Right renal cortex interstitium (tissue), 3 donors: ENCODE measurements around the gene ZNF786. TPM values are rescaled to one million over a fixed set of nuclear protein-coding genes. Genes with fewer than 3 reads are reported as not detected.
A peak's percentile ranks its signal among the peaks of the same experiment; 100 is the strongest.
"Not testable (repeated sequence)": the region's sequence is repeated elsewhere in the genome, so short reads cannot be mapped to it uniquely, and the experiment has no call there.

Experiments used
- DNase-seq, 3 donors: peaks; one replicate each; pipeline ENCODE4 v3.0.0-alpha.2; 2013; ENCODE audit warnings: low read depth in 3 of 3, low spot score in 2 of 3
- polyA plus RNA-seq, 3 donors: library from polyadenylated mRNA; unstranded; fragments of 120-200 nt; gene quantifications; one replicate each; pipeline ENCODE4 v1.2.1, GENCODE V29; 2013; ENCODE audit not compliant: insufficient read length in 3 of 3

Gene ZNF786, protein sequence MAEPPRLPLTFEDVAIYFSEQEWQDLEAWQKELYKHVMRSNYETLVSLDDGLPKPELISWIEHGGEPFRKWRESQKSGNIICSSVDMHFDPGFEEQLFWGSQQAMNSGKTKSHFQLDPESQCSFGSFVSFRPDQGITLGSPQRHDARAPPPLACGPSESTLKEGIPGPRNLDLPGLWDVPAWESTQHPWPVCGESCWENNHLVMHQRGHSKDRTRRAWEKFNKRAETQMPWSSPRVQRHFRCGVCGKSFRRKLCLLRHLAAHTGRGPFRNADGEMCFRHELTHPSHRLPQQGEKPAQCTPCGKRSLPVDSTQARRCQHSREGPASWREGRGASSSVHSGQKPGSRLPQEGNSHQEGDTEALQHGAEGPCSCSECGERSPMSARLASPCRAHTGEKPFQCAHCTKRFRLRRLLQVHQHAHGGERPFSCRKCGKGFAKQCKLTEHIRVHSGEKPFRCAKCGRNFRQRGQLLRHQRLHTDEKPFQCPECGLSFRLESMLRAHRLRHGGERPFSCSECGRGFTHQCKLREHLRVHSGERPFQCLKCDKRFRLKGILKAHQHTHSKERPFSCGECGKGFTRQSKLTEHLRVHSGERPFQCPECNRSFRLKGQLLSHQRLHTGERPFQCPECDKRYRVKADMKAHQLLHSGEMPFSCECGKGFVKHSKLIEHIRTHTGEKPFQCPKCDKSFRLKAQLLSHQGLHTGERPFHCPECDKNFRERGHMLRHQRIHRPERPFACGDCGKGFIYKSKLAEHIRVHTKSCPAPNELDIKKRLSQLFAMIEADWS
- polyA plus RNA-seq, result 10 to 100 TPM in 1 of 3 donors, 1 to 10 TPM in 2; 7.8 to 10.2 (median 9.5) TPM

DNA sequence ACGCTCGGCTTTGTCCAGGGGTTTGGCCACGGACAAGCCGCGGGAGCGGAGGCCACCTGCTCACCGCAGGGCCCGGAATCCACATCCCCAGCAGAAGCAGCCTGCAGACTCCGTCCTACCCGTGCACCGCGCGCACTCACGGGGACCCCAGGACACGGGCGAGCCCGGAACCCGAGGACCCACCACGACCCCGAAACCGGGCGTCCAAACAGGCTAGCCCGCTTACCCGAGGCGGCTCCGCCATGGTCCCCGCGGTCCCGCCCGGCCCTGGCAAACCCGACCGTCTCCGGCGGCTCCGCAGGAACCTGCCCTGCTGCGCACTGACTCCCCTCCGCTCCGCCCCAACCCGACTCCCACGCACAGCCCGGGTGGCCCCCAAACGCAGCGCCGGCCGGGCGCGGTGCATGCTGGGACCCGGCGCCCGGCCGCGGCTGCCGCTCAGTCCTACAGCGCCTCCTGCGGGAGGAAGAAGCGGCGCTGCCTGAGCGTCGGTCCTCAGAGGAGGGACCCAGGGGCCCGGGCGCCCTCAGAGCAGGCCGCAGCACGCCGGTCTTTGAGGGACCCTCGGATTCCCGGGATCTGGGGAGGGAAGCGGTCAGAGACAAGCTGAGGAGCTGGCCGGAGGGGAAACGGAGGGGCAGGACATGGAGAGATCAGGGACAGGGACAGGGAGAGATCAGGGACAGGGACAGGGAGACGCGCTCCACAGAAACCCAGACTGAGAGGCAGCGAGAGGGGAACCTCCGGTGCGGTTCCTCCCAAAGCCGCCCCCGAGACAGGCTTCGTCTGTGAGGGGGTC is at the start of gene ZNF786:
ZNF786 (minus strand) TSS at position 322 of the 799 bp plus-strand sequence; CDS start at position 244, 78 bp downstream.
- DNase-seq, result peak; percentile 80 to 89 (median 87)

DNA sequence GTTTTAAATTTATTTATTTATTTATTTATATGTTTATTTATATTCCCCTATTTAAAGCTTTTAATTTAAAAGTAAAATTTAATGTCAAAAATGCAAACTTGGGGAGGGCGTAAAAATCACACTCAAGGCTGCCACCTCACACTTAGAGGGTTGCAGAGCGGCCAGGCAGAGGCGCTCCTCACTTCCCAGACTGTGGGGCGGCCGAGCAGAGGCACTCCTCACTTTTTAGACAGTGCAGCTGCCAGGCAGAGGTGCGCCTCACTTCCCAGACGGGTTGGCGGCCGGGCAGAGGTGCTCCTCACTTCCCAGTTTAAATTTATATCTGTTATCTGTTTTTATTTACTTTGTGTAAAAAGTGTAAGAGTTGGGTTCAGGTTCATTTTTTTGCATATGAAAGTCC is 45.6 kb upstream of the ZNF786 start:
- DNase-seq, result no peak

- DNase-seq, result no peak
Observed at GRCh38 chr7:149133028-149133710, 42.7 kb upstream of the ZNF786 start.

GRCh38 chr7:149130572-149131198 is 40.2 kb upstream of the ZNF786 start:
- DNase-seq, result no peak

GRCh38 chr7:149126662-149127266 is 36.2 kb upstream of the ZNF786 start:
- peak in 1 of 3 donors; percentile 23 for DNase-seq

DNA sequence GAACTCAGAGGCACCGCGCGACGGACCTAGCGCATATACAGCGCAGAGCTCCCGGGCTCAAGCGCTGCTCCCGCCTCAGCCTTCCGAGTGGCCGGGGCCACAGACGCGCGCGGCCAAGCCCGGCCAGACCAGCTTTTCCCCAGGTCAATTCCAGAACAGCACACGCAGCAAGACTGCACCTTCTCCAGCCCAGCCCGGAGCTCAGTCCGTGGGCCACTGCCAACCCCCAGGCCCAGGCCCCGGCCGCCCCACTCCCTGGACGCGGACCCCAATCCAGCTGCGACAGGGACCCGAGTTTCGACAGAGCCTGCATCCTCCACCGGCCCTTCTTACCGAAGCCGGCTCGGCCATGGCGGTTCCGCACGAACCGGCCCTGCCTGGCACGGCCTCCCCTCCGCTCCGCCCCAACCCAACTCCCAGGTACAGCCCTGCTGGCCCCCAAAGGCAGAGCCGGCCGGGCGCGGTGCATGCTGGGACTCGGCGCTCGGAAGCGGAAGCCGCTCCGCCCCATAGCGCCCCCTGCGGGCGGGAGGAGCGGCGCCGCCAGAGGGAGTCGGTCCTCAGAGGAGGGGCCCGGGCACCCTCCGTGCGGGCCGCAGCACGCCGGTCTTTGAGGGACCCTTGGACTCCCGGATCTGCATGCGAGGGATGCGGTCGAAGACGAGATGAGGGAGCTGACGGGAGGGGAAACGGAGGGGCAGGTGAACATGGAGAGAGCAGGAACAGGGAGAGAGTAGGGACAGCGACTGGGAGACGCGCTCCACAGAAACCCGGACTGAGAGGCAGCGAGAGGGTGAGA is 35.5 kb upstream of the ZNF786 start, which contains the start of gene ZNF425:
ZNF425 (minus strand) TSS at position 462 of the 799 bp plus-strand sequence; CDS start at position 351, 111 bp downstream.
- peak; percentile 79 to 89 (median 86) for DNase-seq

- DNase-seq, result no peak
Observed at GRCh38 chr7:149125189-149125862, 34.8 kb upstream of the ZNF786 start.

GRCh38 chr7:149109969-149110368 is 19.5 kb upstream of the ZNF786 start:
- no peak for DNase-seq

- no peak for DNase-seq
Observed at GRCh38 chr7:149104749-149105148, 14.2 kb upstream of the ZNF786 start.

DNA sequence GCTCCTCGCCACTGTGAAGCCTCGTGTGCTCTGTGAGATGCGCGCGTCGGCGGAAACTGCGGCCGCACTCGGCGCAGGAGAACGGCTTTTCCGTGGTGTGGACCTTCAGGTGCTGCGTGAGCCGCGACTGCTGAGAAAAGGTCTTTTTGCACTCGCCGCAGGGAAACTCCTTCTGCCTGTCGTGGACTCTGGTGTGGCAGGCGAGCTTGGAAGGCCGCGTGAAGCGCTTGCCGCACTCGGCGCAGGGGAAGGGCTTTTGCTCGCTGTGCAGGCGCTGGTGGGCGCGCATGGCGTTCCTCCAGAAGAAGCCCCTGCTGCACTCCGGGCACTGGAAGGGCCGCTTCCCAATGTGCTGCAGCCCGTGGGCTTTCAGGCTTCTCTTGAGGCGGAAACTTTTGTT is 13.7 kb upstream of the ZNF786 start:
- DNase-seq, result no peak

DNA sequence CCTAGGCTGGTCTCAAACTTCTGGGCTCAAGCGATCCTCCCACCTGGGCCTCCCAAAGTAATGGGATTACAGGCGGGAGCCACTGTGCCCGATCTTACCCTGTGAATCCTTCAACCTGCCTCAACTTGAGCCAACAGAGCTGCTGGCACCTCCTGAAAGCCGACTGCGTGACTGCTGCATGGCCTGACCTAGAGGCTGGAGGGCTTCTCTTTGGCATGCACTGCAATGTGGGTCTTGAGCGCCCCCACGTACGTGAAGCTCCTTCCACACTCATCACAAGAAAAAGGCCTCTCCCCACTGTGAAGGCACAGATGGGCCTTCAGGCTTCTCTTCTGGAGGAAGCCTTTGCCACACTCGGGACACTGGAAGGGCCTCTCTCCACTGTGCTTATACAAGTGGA is 12.9 kb upstream of the ZNF786 start:
- no peak for DNase-seq

GRCh38 chr7:149102666-149103065 is 12.1 kb upstream of the ZNF786 start:
- DNase-seq, result no peak

- no peak for DNase-seq
Observed at GRCh38 chr7:149100821-149101220, 10.3 kb upstream of the ZNF786 start.

DNA sequence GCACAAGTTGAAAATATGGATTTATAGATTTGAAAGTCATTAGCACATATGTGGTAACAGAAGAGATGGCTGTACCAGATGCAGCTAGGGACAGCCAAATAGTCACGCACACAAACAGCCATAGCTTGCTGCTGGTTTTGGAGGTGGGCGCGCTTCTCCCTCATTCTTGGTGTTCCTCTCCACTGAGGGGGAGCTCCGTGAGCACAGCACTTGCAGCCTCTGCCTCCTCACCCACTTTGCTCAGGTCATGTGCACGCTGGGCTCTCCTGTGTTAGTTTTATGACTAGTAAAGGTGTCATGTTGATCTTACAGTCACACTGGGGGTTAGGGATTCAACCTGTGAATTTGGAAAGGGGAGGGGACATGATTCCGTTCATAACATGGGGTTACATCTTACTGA is 8.5 kb upstream of the ZNF786 start:
- no peak for DNase-seq

DNA sequence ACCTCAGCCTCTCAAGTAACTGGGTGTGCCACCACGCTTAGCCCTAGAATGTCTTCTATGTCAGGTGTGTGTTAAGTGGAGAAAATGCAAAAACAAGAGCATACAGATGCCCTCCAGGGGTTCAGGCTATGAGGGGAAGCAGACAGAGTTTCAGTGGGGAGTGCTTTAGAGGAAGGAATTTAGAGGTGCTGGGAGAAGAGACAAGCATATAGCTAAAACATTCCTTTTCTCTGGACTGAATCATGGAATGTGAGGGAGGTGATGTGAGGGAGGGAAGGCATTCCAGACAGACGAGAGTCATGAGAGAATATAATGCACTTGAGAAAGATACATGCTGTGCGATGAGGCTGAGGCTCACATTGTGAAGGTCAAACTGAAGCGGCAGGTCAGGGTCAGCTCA is 6.6 kb upstream of the ZNF786 start:
- no peak for DNase-seq

- no peak for DNase-seq
Observed at GRCh38 chr7:149093228-149093627, 2.7 kb upstream of the ZNF786 start.

GRCh38 chr7:149092244-149092643 is 1.7 kb upstream of the ZNF786 start:
- DNase-seq, result not testable (repeated sequence)

DNA sequence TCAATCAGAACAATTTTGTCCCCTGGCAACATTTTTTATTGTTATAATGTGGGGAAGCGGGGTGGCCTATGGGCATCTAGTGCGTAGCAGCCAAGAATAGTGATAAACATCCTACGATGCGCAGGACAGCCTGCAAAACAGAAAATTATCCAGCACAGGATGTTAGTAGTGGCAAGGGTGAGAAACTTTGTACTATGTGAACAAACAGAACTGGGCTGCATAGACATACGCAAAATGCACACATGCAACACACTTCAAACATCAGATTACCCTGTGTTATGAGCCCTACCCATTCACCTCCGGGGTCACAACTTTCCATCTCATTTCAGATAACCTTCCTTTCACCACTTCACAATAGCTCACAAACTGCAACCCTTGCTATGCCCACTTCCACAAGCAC is 3.1 kb downstream of the ZNF786 start:
- DNase-seq, result no peak
